Prostate gland (tissue), 2 donors: ENCODE data around the gene SLC36A2. TPM values are rescaled to one million over a fixed set of nuclear protein-coding genes. Genes with fewer than 3 reads are reported as not detected.
A peak's percentile ranks its signal among the peaks of the same experiment; 100 is the strongest.

Experiments
- DNase-seq: peaks from one replicate; pipeline ENCODE4 v3.0.0-alpha.2; 2019; ENCODE audit warnings: low spot score
- H3K27ac ChIP-seq, 2 donors: fragments of 200-600 bp; sonication (generic); 2 replicates each; pipeline ENCODE4 v1.5.1; 2017 to 2019
- H3K27me3 ChIP-seq: fragments of 200-600 bp; sonication (generic); replicated peaks from 2 replicates; pipeline ENCODE4 v1.5.1; 2019; ENCODE audit not compliant: insufficient read depth
- H3K36me3 ChIP-seq, 2 donors: fragments of 200-600 bp; sonication (generic); 1 replicate in 1 of 2; 2 replicates in 1 of 2; pipeline versions ENCODE4 v1.5.1 to v1.8.1; 2017 to 2019
- H3K4me1 ChIP-seq: fragments of 200-600 bp; sonication (generic); replicated peaks from 2 replicates; pipeline ENCODE4 v1.5.1; 2019
- H3K4me3 ChIP-seq, 2 donors: fragments of 200-600 bp; sonication (generic); 2 replicates each; pipeline ENCODE4 v1.5.1; 2017 to 2019
- H3K9me3 ChIP-seq: fragments of 200-600 bp; sonication (generic); 2 replicates; pipeline ENCODE4 v1.5.1; 2017
- CTCF ChIP-seq, 4 experiments: fragments of 200-600 bp in 2 of 4; fragments of 450-650 bp in 2 of 4; sonication (generic) in 2 of 4; IDR thresholded peaks; 1 replicate in 3 of 4; 2 replicates in 1 of 4; pipeline ENCODE4 v1.5.1; 2016 to 2019; ENCODE audit warnings: antibody characterized with exemption in 4 of 4, mild to moderate bottlenecking in 2 of 4, moderate library complexity in 2 of 4
- POLR2A ChIP-seq: fragments of 450-650 bp; IDR thresholded peaks from one replicate; pipeline ENCODE4 v1.6.1; 2016; ENCODE audit warnings: antibody characterized with exemption, mild to moderate bottlenecking
- POLR2AphosphoS5 ChIP-seq: sonication (generic); formaldehyde crosslinking; IDR thresholded peaks from one replicate; pipeline ENCODE4 v1.6.1; 2017; ENCODE audit warnings: antibody characterized with exemption
- WGBS: methylation state at CpG from one replicate; pipeline ENCODE4 v1.1.5; 2018; 5-methylcytosine and 5-hydroxymethylcytosine counted together
- intact Hi-C: fragments of 100-400 bp; cut with DNase I; formaldehyde crosslinking; loops from one replicate; pipeline ENCODE4 v1.14.2; 2022
- total RNA-seq, 2 donors: library from RNA; depleted of rRNA; stranded (reverse); fragments of >200 nt; gene quantifications; one replicate each; pipeline ENCODE4 v1.1.0, GENCODE V29; 2016

The SLC36A2 gene
- total RNA-seq, 2 donors from 2014 or later = 0.74 TPM; not detected in 1

GRCh38 chr5:151274666-151275065 is 72.7 kb downstream of the SLC36A2 start:
- Histone ChIP-seq H3K36me3 (no peaks in the 10 kb centered on the region), H3K27me3 (no peaks in the 10 kb centered on the region), H3K4me3 (no peak overlapping the region), H3K4me1 (no peaks in the 10 kb centered on the region), H3K9me3 (no peaks in the 10 kb centered on the region), H3K27ac (peak overlapping the region in 1 of 2 donors; percentile 33)
- intact Hi-C loops = no loop called here
- TF ChIP-seq POLR2AphosphoS5 = peak; percentile 76
- no peak for TF ChIP-seq CTCF (IDR thresholded peaks at IDR 0.05)
- peak; percentile 59 for DNase-seq

GRCh38 chr5:151271336-151271735 is 76.0 kb downstream of the SLC36A2 start:
- intact Hi-C loops = no loop called here
- no peak for TF ChIP-seq POLR2AphosphoS5
- TF ChIP-seq POLR2A = no peak
- TF ChIP-seq CTCF (IDR thresholded peaks at IDR 0.05) = no peak
- peaks cover 0 to 8% of the 10 kb centered on the region in 2 donors for H3K36me3 ChIP-seq
- H3K4me3 ChIP-seq = no peak overlapping the region
- no peaks in the 10 kb centered on the region for H3K4me1 ChIP-seq
- no peak overlapping the region for H3K27ac ChIP-seq
- H3K27me3 ChIP-seq = no peaks in the 10 kb centered on the region
- no peaks in the 10 kb centered on the region for H3K9me3 ChIP-seq
- no peak for DNase-seq

- WGBS = 63% methylated on average over 1 of the region's 1 CpG
- Histone ChIP-seq H3K27ac (no peak overlapping the region), H3K27me3 (no peaks in the 10 kb centered on the region), H3K36me3 (peaks cover 0 to 8% of the 10 kb centered on the region in 2 donors), H3K4me1 (no peaks in the 10 kb centered on the region), H3K4me3 (no peak overlapping the region), H3K9me3 (no peaks in the 10 kb centered on the region)
- TF ChIP-seq POLR2AphosphoS5 (no peak), POLR2A (no peak), CTCF (IDR thresholded peaks at IDR 0.05) (no peak)
- intact Hi-C loops = no loop called here
- no peak for DNase-seq
Observed at GRCh38 chr5:151270599-151270998, 76.8 kb downstream of the SLC36A2 start.

GRCh38 chr5:151267491-151268260 is 79.7 kb downstream of the SLC36A2 start:
- H3K9me3 ChIP-seq = no peaks in the 10 kb centered on the region

More at GRCh38 chr5:151267491-151268260, 79.7 kb downstream of the SLC36A2 start:
- Histone ChIP-seq H3K27me3 (no peaks in the 10 kb centered on the region), H3K27ac (no peak overlapping the region), H3K36me3 (peaks cover 0 to 8% of the 10 kb centered on the region in 2 donors), H3K4me1 (no peaks in the 10 kb centered on the region), H3K4me3 (no peak overlapping the region)
- WGBS = 85% methylated on average over 11 of the region's 11 CpGs
- TF ChIP-seq POLR2AphosphoS5 = no peak
- TF ChIP-seq POLR2A = no peak
- TF ChIP-seq CTCF (IDR thresholded peaks at IDR 0.05) = no peak
- intact Hi-C loops = no loop called here
- DNase-seq = no peak

Other genes with a start within 250 kb of the SLC36A2 start
- 100 to 1,000 TPM in 1 of 2 donors, 10 to 100 TPM in 1; 85.7 to 184 TPM for gene ANXA6, start 189.8 kb downstream of the SLC36A2 start, total RNA-seq
- 10 to 100 TPM; 28.2 to 53.8 TPM for gene CCDC69, start 123.5 kb downstream of the SLC36A2 start, total RNA-seq
- 10 to 100 TPM; 48.9 to 60.0 TPM for gene GM2A, start 94.4 kb downstream of the SLC36A2 start, total RNA-seq
- under 1 TPM in 1 of 2 donors, not detected in 1; 0.28 TPM for gene SLC36A3, start 43.8 kb downstream of the SLC36A2 start, total RNA-seq
- gene SLC36A1, start 100.0 kb upstream of the SLC36A2 start, total RNA-seq = 10 to 100 TPM in 1 of 2 donors, 1 to 10 TPM in 1; 7.7 to 37.7 TPM
- 10 to 100 TPM in 1 of 2 donors, 1 to 10 TPM in 1; 5.6 to 22.5 TPM for gene FAT2, start 243.8 kb upstream of the SLC36A2 start, total RNA-seq